A204.1 (cell line): ENCODE measurements around the gene TEKT5.

Experiments used
- FAIRE-seq: peaks from 2 replicates; lab custom pipeline; 2012; peaks lifted over from hg19 to GRCh38; lab: Jason Lieb, UNC

TEKT5 gene

DNA sequence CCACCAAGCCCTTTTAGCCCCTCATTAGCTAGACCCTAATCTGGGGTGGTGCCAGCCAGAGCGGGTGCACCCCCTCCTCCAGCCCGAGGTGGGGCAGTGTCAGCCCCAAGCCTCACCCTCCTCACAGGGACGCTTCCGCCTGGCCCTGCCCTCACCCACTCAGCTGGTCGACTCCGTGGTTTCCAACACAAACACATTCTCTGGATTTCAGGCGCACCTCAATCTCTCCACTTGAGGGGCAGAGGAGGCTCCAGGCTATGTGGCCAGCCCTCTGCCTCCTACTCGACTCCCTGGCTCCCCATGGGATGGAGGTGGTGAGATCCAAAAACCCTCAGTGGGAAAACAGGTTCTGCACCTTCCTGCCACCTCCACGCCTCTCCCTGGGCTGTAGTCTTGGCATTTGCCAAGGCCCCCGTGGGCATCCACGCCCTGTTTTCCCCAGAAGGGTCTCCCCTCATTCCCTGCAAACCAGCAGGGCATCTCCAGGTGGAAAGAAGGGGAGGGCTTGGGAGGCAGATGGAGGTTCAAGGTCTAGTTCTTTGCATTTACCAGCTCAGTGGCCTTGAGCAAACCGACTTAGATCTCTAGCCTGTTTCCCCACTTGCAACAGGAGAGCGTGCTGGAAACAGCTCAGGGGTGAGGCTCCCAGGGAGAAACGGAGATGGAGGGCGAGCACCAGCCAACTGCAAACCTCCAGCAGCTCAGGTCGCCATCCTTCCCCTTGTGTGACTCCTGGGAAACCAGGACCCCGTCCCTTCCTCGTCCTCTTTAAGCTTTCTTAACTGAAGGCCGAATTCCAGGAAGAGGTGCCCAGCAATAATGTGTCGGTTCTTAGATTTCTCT, 116.0 kb downstream of the TEKT5 start:
- no peak for FAIRE-seq
